ENCODE results near the gene LMBR1.

DNA sequence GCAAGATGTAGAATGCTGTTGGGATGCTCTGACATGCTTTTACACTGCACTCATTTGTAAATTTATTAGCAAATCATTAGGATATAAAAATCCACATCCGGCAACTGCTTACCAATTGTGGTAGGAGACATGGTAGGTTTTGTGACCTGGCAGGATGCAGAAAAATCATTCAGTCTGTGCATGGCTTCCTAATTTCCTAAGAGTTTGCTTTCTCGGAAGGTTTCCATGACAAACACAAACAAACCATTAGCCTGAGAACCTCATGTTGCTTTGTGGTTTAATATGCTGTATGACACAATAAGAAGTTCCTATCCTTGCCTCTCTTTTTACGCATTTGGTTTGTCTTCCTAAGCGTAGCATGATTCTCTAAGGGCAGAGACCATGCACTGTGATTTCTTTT is 14.7 kb upstream of the LMBR1 start:
- TF ChIP-seq CTCF (IDR thresholded peaks at IDR 0.05; ENCODE audit: poor library complexity) (no peak), EZH2 (IDR thresholded peaks at IDR 0.05; ENCODE audit: borderline replicate concordance) (no peak), EZH2phosphoT487 (IDR thresholded peaks at IDR 0.05; ENCODE audit: low read depth, severe bottlenecking, unreplicated experiment) (no peak)
